ENCODE measurements around the gene SMARCA4. TPM values are rescaled to one million over a fixed set of nuclear protein-coding genes. Genes with fewer than 3 reads are reported as not detected.

SMARCA4 gene
- total and polyA plus RNA-seq, 2 experiments from 2014 or later: 80.7 to 93.4 TPM

GRCh38 chr19:10961073-10961860 is 437 bp downstream of the SMARCA4 start:
- Histone ChIP-seq H3K4me2 (peak overlapping the region; percentile 90), H3K9me2 (replicated peaks; ENCODE audit: insufficient read depth) (no peaks in the 10 kb centered on the region), H3K79me2 (peaks cover 59% of the 10 kb centered on the region), H3K27me3 (no peaks in the 10 kb centered on the region), H3K4me3 (peak overlapping the region; percentile 68), H3K9me3 (ENCODE audit: low read depth) (no peaks in the 10 kb centered on the region), H3K27ac (peak overlapping the region; percentile 95), H3K4me1 (ENCODE audit: insufficient read depth) (peaks cover 15% of the 10 kb centered on the region), H3K36me3 (replicated peaks; ENCODE audit: insufficient read depth, low read depth) (no peaks in the 10 kb centered on the region), H4K20me1 (ENCODE audit: insufficient read depth, poor library complexity, severe bottlenecking) (peaks cover 28% of the 10 kb centered on the region), H2AFZ (peak overlapping the region; percentile 83)
- DNase-seq (ENCODE audit: low spot score): no peak
- TF ChIP-seq EZH2 (IDR thresholded peaks at IDR 0.05; ENCODE audit: borderline replicate concordance): no peak
- TF ChIP-seq EZH2phosphoT487 (IDR thresholded peaks at IDR 0.05; ENCODE audit: low read depth, severe bottlenecking, unreplicated experiment): no peak
- TF ChIP-seq CTCF (IDR thresholded peaks at IDR 0.05; ENCODE audit: poor library complexity): no peak
- under 1% methylated on average over 28 of the region's 92 CpGs for WGBS (ENCODE audit: low lambda C conversion rate, missing lambda C conversion rate)

- DNase-seq (ENCODE audit: low spot score): no peak
- Histone ChIP-seq H3K9me3 (ENCODE audit: low read depth) (no peaks in the 10 kb centered on the region), H3K36me3 (replicated peaks; ENCODE audit: insufficient read depth, low read depth) (no peaks in the 10 kb centered on the region), H3K27me3 (no peaks in the 10 kb centered on the region), H2AFZ (no peak overlapping the region), H3K9me2 (replicated peaks; ENCODE audit: insufficient read depth) (no peaks in the 10 kb centered on the region), H3K4me2 (peak overlapping the region; percentile 90), H3K79me2 (peaks cover 75% of the 10 kb centered on the region), H4K20me1 (ENCODE audit: insufficient read depth, poor library complexity, severe bottlenecking) (peaks cover 42% of the 10 kb centered on the region), H3K4me3 (no peak overlapping the region), H3K4me1 (ENCODE audit: insufficient read depth) (peaks cover 15% of the 10 kb centered on the region), H3K27ac (no peak overlapping the region)
- TF ChIP-seq EZH2phosphoT487 (IDR thresholded peaks at IDR 0.05; ENCODE audit: low read depth, severe bottlenecking, unreplicated experiment) (no peak), CTCF (IDR thresholded peaks at IDR 0.05; ENCODE audit: poor library complexity) (no peak), EZH2 (IDR thresholded peaks at IDR 0.05; ENCODE audit: borderline replicate concordance) (no peak)
- WGBS (ENCODE audit: low lambda C conversion rate, missing lambda C conversion rate): 92% methylated on average over 10 of the region's 10 CpGs
Measured at GRCh38 chr19:10962863-10963262, 2.0 kb downstream of the SMARCA4 start.

- WGBS (ENCODE audit: low lambda C conversion rate, missing lambda C conversion rate): 83% methylated on average over 4 of the region's 4 CpGs
- no peak for TF ChIP-seq EZH2phosphoT487 (IDR thresholded peaks at IDR 0.05; ENCODE audit: low read depth, severe bottlenecking, unreplicated experiment)
- peak overlapping the region; percentile 90 for H3K4me2 ChIP-seq
Measured at GRCh38 chr19:10963865-10964264, 3.0 kb downstream of the SMARCA4 start.

GRCh38 chr19:10964903-10965302 is 4.1 kb downstream of the SMARCA4 start:
- H2AFZ ChIP-seq: no peak overlapping the region
- H3K36me3 ChIP-seq (replicated peaks; ENCODE audit: insufficient read depth, low read depth): no peaks in the 10 kb centered on the region
- no peak overlapping the region for H3K27ac ChIP-seq
- no peak overlapping the region for H3K4me3 ChIP-seq
- WGBS (ENCODE audit: low lambda C conversion rate, missing lambda C conversion rate): 100% methylated on average over 4 of the region's 4 CpGs
- TF ChIP-seq EZH2phosphoT487 (IDR thresholded peaks at IDR 0.05; ENCODE audit: low read depth, severe bottlenecking, unreplicated experiment): no peak
- TF ChIP-seq CTCF (IDR thresholded peaks at IDR 0.05; ENCODE audit: poor library complexity): no peak
- TF ChIP-seq EZH2 (IDR thresholded peaks at IDR 0.05; ENCODE audit: borderline replicate concordance): no peak
- H3K9me3 ChIP-seq (ENCODE audit: low read depth): no peaks in the 10 kb centered on the region
- H3K9me2 ChIP-seq (replicated peaks; ENCODE audit: insufficient read depth): no peaks in the 10 kb centered on the region
- no peak overlapping the region for H3K4me2 ChIP-seq
- peaks cover 55% of the 10 kb centered on the region for H4K20me1 ChIP-seq (ENCODE audit: insufficient read depth, poor library complexity, severe bottlenecking)
- no peak for DNase-seq (ENCODE audit: low spot score)
- H3K4me1 ChIP-seq (ENCODE audit: insufficient read depth): peaks cover 13% of the 10 kb centered on the region
- H3K27me3 ChIP-seq: no peaks in the 10 kb centered on the region
- peaks cover 87% of the 10 kb centered on the region for H3K79me2 ChIP-seq

More at GRCh38 chr19:10963865-10964264, 3.0 kb downstream of the SMARCA4 start:
- H2AFZ ChIP-seq: no peak overlapping the region
- H4K20me1 ChIP-seq (ENCODE audit: insufficient read depth, poor library complexity, severe bottlenecking): peaks cover 52% of the 10 kb centered on the region
- H3K4me1 ChIP-seq (ENCODE audit: insufficient read depth): peaks cover 15% of the 10 kb centered on the region
- no peak for DNase-seq (ENCODE audit: low spot score)
- peaks cover 85% of the 10 kb centered on the region for H3K79me2 ChIP-seq
- H3K9me2 ChIP-seq (replicated peaks; ENCODE audit: insufficient read depth): no peaks in the 10 kb centered on the region
- H3K4me3 ChIP-seq: no peak overlapping the region
- no peaks in the 10 kb centered on the region for H3K36me3 ChIP-seq (replicated peaks; ENCODE audit: insufficient read depth, low read depth)
- H3K27me3 ChIP-seq: no peaks in the 10 kb centered on the region
- no peak overlapping the region for H3K27ac ChIP-seq
- no peaks in the 10 kb centered on the region for H3K9me3 ChIP-seq (ENCODE audit: low read depth)

Measured in hepatocyte (in vitro differentiated cells).